AG04450 (cell line): ENCODE results near the gene R3HDML. TPM values are rescaled to one million over a fixed set of nuclear protein-coding genes. Genes with fewer than 3 reads are reported as not detected.

Source experiments
- CTCF ChIA-PET: fragments of 300-600, 350-600 bp; formaldehyde crosslinking; extraction: SDS; loops from one replicate; lab custom pipeline; 2022; ENCODE audit warnings: antibody characterized with exemption, inconsistent platforms; lab: Charles Lee
- POLR2A ChIA-PET: fragments of 350-600 bp; formaldehyde crosslinking; extraction: SDS; loops from one replicate; lab custom pipeline; 2021; ENCODE audit warnings: antibody characterized with exemption, inconsistent platforms; lab: Yijun Ruan, JAX
- DNase-seq: peaks from one replicate; pipeline ENCODE4 v3.0.0-alpha.2; 2011; ENCODE audit warnings: low read depth, low spot score
- H3K27ac ChIP-seq: one replicate; pipeline ENCODE4 v1.5.1; 2012; ENCODE audit warnings: low read depth, low read length, control low read depth
- H3K27me3 ChIP-seq: one replicate; pipeline ENCODE4 v1.6.0; 2012; ENCODE audit warnings: low read length; ENCODE audit not compliant: control insufficient read depth, insufficient read depth
- H3K4me3 ChIP-seq: 2 replicates; pipeline ENCODE4 v1.5.1; 2011; ENCODE audit warnings: mild to moderate bottlenecking, low read depth, low read length, control low read depth
- H3K9me3 ChIP-seq: 2 replicates; pipeline ENCODE4 v1.5.1; 2012; ENCODE audit warnings: low read length; ENCODE audit not compliant: control insufficient read depth, insufficient read depth
- polyA plus RNA-seq: library from polyadenylated mRNA; depleted of rRNA; stranded (reverse); fragments of >200 nt; gene quantifications from 2 replicates; pipeline ENCODE4 v1.2.3, GENCODE V29; 2011
- TF ChIP-seq, protein P1 (sequence below): IDR thresholded peaks from 2 replicates; pipeline ENCODE4 v1.5.1; 2011; ENCODE audit warnings: low read depth, low read length, control low read depth, inconsistent platforms

Gene R3HDML
- polyA plus RNA-seq, 1 experiment = not detected

DNA sequence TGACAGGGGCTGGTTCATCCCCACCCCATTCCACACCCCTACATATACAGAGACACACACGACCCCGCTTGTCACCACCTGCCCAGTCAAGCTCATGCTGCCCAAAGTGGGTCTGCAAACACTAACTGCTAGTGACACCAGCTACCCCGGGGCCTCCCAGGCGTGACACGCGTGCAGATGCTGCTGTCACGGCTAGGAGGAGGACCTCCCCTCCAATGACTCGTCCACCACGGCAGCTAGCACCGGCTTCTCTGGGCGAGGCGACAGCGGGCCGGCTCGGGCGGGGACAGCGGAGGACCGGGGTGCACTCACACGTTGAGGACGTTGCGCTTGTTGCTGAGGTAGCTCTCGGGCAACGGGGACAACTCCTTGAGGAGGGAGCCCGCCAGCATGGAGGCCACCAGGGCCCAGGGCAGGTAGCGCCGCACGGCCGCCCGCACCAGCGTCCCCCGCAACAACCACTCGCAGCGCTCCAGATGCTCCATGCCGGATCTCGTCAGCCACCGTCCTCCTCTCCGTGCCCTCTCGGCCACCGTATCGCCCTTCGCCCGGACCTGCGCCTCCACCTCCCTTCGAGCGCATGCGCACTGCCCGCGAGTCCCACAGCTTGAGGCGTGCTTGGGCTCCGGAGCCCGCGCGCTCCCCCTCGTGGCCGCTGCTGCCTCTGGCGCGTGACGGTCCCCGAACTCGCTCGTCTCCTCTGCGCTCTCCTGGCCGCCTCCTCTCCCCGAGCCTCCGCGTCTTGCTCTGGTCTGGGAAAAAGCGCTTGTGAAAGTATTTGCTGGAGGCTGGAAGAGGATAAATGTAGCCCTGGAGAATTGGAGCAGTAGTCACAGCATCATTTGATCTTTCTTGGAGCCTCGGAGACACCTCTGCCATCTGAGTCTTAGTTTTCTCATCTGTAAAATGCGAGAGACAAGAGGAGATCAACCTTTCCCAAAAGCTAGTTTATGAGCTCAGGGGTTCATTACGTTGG lies 25.9 kb upstream of the R3HDML start, which contains the start of gene FITM2:
TSS of gene FITM2 (minus strand) at position 539 of the 976 bp plus-strand sequence. CDS start at position 485, 54 bp downstream.
- POLR2A ChIA-PET = interaction anchor here (1.5 to 1.6 kb wide), 2 partner anchors 92 to 94 kb away, joined by 3 read pairs; no protein-coding TSS in a partner anchor
- Histone ChIP-seq H3K27ac (peak within 1 kb of the TSS; percentile 31), H3K9me3 (peaks cover 6% of the 10 kb centered on the region; the same call in 1 of the 2 replicates), H3K27me3 (no peaks in the 10 kb centered on the region), H3K4me3 (peak within 1 kb of the TSS; percentile 99)
- CTCF ChIA-PET = interaction anchor here (0.6 to 10.3 kb wide), 38 partner anchors 9 to 901 kb away, joined by 3 to 287 read pairs (median 5); partner anchors contain the start of genes GDAP1L1, OSER1 and TTPAL
- peak; percentile 95 for DNase-seq
- TF ChIP-seq, protein P1, sequence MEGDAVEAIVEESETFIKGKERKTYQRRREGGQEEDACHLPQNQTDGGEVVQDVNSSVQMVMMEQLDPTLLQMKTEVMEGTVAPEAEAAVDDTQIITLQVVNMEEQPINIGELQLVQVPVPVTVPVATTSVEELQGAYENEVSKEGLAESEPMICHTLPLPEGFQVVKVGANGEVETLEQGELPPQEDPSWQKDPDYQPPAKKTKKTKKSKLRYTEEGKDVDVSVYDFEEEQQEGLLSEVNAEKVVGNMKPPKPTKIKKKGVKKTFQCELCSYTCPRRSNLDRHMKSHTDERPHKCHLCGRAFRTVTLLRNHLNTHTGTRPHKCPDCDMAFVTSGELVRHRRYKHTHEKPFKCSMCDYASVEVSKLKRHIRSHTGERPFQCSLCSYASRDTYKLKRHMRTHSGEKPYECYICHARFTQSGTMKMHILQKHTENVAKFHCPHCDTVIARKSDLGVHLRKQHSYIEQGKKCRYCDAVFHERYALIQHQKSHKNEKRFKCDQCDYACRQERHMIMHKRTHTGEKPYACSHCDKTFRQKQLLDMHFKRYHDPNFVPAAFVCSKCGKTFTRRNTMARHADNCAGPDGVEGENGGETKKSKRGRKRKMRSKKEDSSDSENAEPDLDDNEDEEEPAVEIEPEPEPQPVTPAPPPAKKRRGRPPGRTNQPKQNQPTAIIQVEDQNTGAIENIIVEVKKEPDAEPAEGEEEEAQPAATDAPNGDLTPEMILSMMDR = peak; percentile 93

DNA sequence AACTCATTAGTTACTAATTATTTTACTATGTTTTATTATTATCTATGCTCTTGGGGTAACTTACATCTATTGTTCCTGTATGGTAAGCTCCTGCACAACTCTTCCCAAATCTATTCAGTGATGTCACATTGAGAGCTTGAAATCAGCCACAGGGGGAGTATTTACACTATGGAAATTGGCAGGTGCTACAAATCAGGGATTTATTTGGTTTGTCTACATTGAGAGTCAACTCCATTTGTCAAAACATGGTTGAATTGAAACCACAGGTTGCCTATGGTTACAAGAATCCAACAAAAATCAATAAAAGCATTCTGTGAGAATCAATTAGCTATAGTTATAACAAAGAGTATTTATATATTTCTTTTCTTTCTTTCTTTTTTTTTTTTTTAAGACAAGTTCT lies 22.0 kb upstream of the R3HDML start:
- POLR2A ChIA-PET = no interaction called here
- no peak overlapping the region for H3K27ac ChIP-seq

DNA sequence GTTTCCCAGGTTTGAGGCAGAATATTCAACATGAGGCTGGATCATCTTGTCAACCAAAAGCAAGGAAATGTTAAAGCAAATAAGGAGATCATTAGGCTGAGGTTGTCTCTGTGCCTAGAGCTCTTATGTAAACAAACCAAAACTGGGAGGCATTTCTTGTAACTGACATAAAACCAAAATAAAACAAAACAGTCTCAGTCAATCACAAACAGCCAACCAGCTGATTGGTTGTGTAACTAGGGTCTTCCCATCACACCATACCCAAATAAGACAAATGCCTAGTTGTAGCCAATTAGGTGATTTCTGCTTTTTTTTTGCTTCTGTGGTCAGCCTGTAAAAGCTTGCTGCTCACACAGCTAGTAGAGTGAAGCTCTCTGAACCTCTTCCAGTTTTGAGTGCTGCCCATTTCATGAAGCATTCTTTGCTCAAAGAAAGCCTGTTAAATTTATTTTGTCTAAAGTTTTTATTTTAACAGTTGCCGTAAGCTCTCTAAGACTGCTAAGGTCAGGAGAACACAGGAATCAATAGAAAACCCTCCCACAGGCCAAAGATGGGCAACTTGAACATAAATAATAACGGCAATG lies 16.9 kb upstream of the R3HDML start:
- TF ChIP-seq, protein P1 = no peak

More for the DNA sequence above, 22.0 kb upstream of the R3HDML start:
- TF ChIP-seq, protein P1 = no peak
- no peaks in the 10 kb centered on the region for H3K27me3 ChIP-seq
- H3K4me3 ChIP-seq = no peak overlapping the region
- peaks cover 6% of the 10 kb centered on the region; the same call in 1 of the 2 replicates for H3K9me3 ChIP-seq
- no peak for DNase-seq
- CTCF ChIA-PET = interaction anchor here (0.7 to 10.3 kb wide), 3 partner anchors 70 to 179 kb away, joined by 3 to 287 read pairs (median 4); no protein-coding TSS in a partner anchor

DNA sequence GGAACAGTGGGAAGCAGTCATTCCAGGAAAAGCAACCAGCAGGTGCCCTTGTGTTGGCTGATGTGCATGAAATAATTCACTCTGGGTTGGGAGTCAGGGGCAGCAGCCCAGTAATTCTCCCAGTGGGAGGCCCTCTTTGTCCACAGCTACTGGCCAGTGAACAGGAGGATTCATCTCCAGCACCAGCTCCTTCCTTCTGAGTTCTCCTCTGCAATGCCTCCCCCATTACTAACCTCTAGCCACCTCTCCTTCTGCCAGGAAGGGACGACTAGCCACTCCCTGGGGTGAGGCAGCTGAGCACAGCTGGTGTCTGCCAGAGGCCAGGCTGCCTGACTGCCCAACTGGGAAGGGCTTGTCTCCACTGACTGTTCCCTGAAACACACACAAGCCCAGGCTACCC lies 12.5 kb upstream of the R3HDML start:
- no peak overlapping the region for H3K27ac ChIP-seq
- no peaks in the 10 kb centered on the region for H3K9me3 ChIP-seq
- no peak for DNase-seq
- H3K27me3 ChIP-seq = peaks cover 5% of the 10 kb centered on the region
- H3K4me3 ChIP-seq = no peak overlapping the region
- CTCF ChIA-PET = interaction anchor here (7.2 kb wide), 1 partner anchor 13 kb away, joined by 38 read pairs; the partner anchor contains the start of gene FITM2
- POLR2A ChIA-PET = no interaction called here
- TF ChIP-seq, protein P1 = no peak

More for the DNA sequence above, 16.9 kb upstream of the R3HDML start:
- no peak overlapping the region for H3K27ac ChIP-seq
- no peaks in the 10 kb centered on the region for H3K9me3 ChIP-seq
- ChIA-PET CTCF (interaction anchor here (1.3 to 2.1 kb wide), 4 partner anchors 9 to 130 kb away, joined by 4 to 16 read pairs (median 6); partner anchors contain the start of gene FITM2), POLR2A (no interaction called here)
- no peaks in the 10 kb centered on the region for H3K27me3 ChIP-seq
- no peak overlapping the region for H3K4me3 ChIP-seq
- DNase-seq = no peak
